ENCODE data around the gene COL6A5. TPM values are rescaled to one million over a fixed set of nuclear protein-coding genes. Genes with fewer than 3 reads are reported as not detected.

The COL6A5 gene
- total and polyA plus RNA-seq, 9 of the 15 experiments (the other 6 are each of a cell fraction or from before 2014, with no cell fraction given) = 1.5 to 9.7 (median 5.6) TPM

DNA sequence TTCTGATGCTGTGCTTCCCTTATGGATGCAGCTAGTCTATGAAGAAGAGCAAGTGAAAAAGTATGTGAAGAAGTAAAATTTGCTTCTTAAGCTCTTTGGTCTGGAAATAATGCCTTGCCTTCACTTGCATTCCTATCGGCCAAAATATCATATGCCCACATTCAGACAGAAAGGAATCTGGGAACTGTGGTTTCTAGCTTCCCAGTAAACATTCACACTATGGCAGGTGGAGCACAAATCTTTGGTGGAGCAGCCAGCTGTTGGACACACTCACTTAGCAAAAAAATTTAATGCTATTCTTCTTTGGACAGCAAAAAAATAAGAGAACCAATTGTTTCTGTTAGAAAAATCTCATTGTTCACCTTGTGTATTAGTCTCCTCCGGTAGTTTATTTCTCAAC lies 159.2 kb downstream of the COL6A5 start (continued):
- TF ChIP-seq, protein P1, sequence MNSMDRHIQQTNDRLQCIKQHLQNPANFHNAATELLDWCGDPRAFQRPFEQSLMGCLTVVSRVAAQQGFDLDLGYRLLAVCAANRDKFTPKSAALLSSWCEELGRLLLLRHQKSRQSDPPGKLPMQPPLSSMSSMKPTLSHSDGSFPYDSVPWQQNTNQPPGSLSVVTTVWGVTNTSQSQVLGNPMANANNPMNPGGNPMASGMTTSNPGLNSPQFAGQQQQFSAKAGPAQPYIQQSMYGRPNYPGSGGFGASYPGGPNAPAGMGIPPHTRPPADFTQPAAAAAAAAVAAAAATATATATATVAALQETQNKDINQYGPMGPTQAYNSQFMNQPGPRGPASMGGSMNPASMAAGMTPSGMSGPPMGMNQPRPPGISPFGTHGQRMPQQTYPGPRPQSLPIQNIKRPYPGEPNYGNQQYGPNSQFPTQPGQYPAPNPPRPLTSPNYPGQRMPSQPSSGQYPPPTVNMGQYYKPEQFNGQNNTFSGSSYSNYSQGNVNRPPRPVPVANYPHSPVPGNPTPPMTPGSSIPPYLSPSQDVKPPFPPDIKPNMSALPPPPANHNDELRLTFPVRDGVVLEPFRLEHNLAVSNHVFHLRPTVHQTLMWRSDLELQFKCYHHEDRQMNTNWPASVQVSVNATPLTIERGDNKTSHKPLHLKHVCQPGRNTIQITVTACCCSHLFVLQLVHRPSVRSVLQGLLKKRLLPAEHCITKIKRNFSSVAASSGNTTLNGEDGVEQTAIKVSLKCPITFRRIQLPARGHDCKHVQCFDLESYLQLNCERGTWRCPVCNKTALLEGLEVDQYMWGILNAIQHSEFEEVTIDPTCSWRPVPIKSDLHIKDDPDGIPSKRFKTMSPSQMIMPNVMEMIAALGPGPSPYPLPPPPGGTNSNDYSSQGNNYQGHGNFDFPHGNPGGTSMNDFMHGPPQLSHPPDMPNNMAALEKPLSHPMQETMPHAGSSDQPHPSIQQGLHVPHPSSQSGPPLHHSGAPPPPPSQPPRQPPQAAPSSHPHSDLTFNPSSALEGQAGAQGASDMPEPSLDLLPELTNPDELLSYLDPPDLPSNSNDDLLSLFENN (IDR thresholded peaks at IDR 0.05; ENCODE audit: low read depth in 2 of 2, low read length in 2 of 2) = no peak
- TF ChIP-seq, protein P2, sequence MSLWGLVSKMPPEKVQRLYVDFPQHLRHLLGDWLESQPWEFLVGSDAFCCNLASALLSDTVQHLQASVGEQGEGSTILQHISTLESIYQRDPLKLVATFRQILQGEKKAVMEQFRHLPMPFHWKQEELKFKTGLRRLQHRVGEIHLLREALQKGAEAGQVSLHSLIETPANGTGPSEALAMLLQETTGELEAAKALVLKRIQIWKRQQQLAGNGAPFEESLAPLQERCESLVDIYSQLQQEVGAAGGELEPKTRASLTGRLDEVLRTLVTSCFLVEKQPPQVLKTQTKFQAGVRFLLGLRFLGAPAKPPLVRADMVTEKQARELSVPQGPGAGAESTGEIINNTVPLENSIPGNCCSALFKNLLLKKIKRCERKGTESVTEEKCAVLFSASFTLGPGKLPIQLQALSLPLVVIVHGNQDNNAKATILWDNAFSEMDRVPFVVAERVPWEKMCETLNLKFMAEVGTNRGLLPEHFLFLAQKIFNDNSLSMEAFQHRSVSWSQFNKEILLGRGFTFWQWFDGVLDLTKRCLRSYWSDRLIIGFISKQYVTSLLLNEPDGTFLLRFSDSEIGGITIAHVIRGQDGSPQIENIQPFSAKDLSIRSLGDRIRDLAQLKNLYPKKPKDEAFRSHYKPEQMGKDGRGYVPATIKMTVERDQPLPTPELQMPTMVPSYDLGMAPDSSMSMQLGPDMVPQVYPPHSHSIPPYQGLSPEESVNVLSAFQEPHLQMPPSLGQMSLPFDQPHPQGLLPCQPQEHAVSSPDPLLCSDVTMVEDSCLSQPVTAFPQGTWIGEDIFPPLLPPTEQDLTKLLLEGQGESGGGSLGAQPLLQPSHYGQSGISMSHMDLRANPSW (CRISPR knock-in tag; IDR thresholded peaks at IDR 0.05) = no peak

DNA sequence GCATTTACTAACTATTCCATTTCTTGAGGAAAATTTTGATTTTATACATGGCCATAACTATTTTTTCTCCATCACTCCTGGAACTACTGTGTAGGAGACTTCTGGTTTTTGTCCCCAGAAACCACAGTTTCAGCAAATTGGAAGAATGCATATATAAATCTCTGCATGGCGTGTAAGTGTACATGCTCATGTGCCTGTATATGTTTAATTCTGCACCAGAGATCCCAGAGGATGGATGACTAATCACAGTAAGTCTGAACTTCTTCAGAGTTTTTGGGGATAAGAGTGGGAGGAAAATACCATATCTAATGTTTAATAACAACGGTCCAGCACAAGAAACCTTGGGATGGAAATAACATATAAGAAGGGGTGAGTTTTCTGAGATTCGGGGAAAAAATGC lies 160.6 kb downstream of the COL6A5 start:
- BruUV-seq (replicated peaks) = no TSS peak
- Histone ChIP-seq H3K9ac (ENCODE audit: insufficient read depth in 1 of 2, low read depth in 2 of 2, low read length in 2 of 2) (no peak overlapping the region), H4K20me1 (replicated peaks; ENCODE audit: control insufficient read depth, insufficient read depth, low read length) (no peaks in the 10 kb centered on the region), H2AFZ (ENCODE audit: low read depth, low read length) (no peak overlapping the region), H3K9me3 (replicated peaks; ENCODE audit: control insufficient read depth, insufficient read depth, low read depth, low read length) (no peaks in the 10 kb centered on the region), H3K4me3 (no peak overlapping the region), H3K79me2 (ENCODE audit: control insufficient read depth, insufficient read depth, low read length) (no peaks in the 10 kb centered on the region), H3K4me2 (ENCODE audit: insufficient read depth, low read length) (no peak overlapping the region), H3K27ac (ENCODE audit: extremely low read depth, low read depth, low read length) (no peak overlapping the region), H3K9me1 (ENCODE audit: control insufficient read depth, insufficient read depth, low read length) (no peaks in the 10 kb centered on the region), H3K27me3 (ENCODE audit: control insufficient read depth in 2 of 2, insufficient read depth in 2 of 2, low read length in 2 of 2) (no peaks in the 10 kb centered on the region), H3K4me1 (replicated peaks in 1 of 2; ENCODE audit: control insufficient read depth in 2 of 2, insufficient read depth in 2 of 2, low read length in 2 of 2) (no peaks in the 10 kb centered on the region), H3K36me3 (ENCODE audit: control insufficient read depth, insufficient read depth, low read length) (no peaks in the 10 kb centered on the region)
- POLR2A ChIA-PET = no interaction called here
- DNase-seq (ENCODE audit: extremely low read depth in 1 of 4, low spot score in 3 of 4) = no peak
- 27% methylated on average over 3 of the region's 3 CpGs for WGBS (ENCODE audit: insufficient coverage, low coverage, missing lambda C conversion rate)
- intact Hi-C loops (cut with micrococcal nuclease) (no loop called here), in situ Hi-C loops (cut with MboI) (no loop called here)
- TF ChIP-seq CREBBP (IDR thresholded peaks at IDR 0.05; ENCODE audit: low read depth, low read length) (no peak), MECOM (CRISPR knock-in tag; IDR thresholded peaks at IDR 0.05) (no peak), EHMT2 (IDR thresholded peaks at IDR 0.05) (no peak), TARDBP (IDR thresholded peaks at IDR 0.05) (no peak)
- CTCF ChIA-PET (ENCODE audit: low intra/inter-chr PET ratio) = no interaction called here
- no peak for FAIRE-seq
- no peak for ATAC-seq

Measured in K562 (cell line).